HG03280 (cell line): ENCODE results near the gene MYLK.

Experiments
- ATAC-seq: cut with Tn5 transposase; IDR thresholded peaks from one replicate; pipeline ENCODE4 v1.9.1; 2021; ENCODE audit warnings: mild to moderate bottlenecking, moderate library complexity; ENCODE audit not compliant: unreplicated experiment

MYLK gene

DNA sequence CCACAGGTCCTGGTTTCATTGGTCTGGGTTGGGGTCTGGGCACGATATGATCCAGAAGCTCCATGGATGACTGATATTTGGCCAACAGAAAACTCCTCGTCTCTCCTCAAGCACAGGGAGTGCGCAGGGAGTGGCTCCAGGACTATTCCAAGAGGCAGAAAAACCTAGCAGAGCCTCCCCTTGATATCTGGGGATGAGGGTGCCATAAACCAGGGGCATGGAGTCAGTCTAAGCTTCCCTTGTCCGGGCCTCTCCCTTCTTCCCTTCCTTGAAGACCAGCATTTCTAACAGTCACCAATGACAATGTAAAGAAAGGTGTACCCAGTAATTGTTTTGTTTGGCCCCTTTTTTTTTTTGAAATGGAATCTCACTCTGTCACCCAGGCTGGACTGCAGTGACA, 199.9 kb downstream of the MYLK start:
- no peak for ATAC-seq

DNA sequence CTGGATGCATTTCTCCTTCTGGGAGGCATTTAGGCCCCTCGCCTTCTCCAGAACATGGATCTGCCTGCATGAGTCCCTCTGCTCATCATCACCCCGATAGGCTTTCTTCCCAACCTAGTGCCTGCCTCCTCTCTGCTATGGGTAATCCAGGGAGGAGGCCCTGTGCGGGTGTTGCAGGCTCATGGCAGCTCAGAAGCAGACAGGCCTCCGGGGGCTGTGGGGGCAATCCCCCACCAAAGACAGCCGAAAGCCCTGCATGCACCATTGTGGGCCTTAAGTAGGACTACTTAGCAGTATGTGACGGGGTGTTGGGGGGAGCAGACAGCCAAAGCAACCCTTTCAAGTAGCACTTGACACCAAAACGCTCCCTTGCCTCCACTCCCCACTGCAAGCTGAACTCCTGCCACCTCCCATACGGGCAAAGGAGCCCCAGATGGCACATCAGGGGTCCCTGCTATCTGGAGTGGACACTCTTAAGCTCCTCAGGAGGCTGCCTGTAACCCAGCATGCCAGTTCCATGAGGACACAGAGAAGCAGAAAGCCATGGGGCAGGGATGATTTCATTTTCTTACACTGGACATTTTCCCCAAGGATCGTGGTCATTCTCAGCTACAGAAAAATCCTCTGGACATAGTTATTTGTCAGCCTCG, 200.5 kb downstream of the MYLK start:
- ATAC-seq = no peak

DNA sequence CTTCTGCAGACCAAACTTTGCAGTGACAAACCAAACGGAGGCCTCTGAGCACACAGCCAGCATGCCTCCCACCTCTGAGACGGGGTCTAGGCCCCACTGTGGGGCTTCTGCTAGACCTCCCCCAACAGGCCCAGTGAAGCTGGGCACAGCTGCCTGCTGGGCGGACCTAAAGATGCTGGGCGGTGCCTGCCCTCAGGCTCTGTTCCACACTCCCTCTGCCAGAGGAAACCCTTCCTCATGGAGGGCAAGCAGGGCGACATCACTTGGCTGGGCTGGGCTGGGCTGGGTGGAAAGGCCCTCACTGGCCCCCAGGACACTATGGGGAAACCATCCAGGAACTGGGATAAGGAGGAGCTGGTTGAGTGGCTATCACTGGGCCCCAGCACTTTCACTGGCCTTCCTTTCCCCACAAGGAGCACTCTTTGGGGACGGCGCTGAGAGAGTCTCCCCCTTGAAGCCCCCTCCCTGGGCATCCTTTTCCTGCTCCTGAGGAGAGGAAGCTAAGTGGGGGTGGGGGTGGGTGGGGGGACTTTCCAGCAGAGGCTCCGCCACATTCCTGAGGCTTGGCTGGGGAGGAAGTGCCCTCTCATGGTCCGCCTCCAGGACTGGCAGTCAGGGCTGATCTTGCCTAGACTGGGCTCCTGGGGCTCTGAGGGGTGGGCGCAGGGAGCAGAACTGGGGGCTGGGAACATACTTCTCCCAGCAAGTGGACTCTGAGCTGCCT, 201.2 kb downstream of the MYLK start:
- no peak for ATAC-seq

DNA sequence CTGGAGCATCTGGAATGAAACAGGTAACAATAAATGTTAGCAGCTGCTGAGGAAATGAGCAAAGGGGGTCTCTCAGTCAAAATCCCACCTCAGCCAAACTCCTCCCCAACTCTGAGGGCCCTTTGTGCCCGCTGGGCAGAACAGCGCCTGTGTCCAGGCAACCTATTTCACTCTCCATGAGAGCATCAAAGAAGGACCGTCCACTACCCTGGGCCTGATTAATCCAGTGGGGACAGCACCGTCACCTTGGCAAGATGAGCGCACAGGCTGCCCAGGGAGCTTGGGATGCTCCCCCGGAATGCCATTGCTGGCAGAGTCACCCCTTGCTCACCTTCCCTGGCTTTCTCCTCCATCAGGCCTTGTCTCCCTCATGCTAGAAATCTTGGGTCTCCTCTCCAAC, 201.8 kb downstream of the MYLK start:
- no peak for ATAC-seq

DNA sequence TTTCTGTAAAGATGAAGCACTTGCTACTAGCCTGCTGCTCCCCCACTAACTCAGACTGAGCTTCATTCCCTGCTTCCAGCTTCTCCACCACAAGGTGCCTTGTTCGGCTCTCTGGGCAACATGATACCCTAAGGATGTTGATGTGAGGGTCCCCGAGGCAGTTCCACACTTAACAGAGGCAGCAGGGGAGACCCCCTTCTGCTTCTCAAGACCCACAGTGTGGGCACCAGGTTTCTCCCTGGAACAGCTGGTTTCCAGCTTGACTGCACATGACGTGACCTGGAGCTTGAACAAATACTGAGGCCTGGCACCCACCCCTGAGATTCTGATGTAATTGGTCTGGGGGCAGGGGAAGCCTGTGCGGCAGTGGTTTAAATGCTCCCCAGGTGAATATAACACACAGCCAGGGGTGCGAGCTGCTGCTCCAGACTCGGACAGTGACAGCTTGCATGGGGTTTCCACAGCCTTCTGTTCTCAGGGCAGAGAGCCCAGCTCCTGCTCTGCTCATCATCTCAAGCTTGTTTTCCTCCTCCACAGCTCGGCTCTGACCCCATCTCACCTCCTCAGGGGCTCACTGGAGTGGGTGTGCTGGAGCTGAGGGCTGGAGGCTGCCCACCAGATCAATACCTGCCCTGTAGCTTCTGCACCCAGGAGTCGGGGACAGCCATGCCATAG, 204.3 kb downstream of the MYLK start:
- ATAC-seq = no peak

DNA sequence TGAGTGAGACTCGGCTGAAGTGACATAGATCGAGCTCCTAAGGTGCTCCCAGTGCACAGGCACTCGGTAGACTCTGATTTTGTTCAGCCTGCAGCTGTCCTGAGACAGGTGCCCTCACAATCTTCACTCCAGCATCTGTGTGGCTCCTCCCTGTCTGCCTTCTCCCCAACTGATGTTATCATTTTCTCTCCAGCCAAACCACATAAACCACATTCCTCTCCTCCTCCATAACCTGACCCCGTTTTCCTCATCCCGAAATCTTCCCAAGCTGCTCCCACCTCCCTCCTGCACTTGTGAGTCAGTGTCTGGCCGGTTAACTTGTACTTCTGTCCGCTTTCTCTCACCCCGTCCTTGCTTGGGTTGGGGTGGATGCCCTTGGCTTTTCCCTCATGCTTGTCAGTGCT, 206.0 kb downstream of the MYLK start:
- no peak for ATAC-seq

DNA sequence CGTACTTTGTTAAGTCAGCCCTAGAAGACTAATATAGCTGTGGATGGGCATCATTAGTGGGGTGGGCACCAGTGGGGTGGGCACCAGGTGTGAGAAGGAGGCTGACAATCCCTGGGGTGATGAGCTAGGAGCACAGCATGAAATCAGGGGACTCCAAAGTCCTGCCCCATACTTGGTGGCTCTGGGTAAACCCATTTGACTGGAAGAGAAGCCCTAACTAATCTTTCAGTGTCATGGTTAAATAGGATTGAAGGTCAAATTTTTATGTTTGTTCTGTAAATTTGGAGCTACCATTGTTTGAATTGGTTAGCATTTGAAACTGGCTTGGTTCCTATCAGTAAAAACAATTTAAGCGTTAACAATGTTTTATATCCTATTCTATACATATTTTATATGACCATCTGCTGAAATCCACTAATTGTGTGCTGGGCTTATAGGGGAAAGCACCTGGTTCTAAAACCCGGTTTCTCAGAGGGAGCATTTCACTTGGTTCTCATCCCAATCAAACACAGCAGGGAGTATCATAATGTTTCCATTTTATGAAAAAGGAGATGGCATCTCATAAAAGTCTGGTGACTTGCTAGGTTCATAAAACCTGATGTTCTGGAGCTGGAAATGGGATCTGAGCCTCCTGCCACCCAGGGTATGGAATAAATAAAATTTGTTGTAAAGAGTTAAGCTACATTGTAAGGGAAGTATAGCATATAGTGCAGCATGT, 211.5 kb downstream of the MYLK start:
- no peak for ATAC-seq

DNA sequence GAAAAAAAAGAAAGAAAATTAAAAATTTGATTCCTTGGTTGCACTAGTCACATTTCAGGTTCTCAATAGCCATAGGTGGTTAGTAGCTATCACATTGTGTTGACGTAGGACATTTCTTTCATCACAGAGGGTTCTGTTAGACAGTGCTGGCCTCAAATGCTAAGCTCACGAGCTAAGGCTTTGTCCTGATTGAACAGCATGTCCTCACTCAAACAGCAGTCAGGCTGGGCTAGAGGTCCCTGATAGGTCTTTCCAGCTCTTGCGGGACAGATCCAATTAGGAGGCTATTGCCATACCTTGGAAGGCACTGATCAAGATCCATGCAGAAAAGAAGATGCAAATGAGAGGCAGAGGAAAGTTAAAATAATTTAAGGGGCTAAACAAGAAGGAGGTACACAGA, 213.4 kb downstream of the MYLK start:
- ATAC-seq = no peak

DNA sequence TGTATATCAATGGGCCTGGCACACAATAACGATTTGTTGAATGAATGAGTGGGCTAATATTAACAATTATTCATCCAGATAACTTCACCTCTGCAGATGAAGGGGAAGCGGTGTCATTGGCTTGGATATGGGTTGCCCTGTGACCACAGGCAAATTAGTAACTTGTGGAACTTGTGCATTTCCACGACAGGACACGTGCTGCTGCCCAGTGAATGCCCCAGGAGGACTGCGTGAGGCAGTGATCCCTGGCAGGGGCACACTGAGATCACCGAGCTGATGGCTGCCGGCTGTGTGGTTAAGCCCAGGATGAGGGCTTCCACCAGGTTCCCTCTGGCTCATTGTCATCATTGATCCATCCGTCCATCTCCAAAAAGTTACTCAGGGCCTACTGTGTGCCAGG, 215.2 kb downstream of the MYLK start:
- no peak for ATAC-seq

DNA sequence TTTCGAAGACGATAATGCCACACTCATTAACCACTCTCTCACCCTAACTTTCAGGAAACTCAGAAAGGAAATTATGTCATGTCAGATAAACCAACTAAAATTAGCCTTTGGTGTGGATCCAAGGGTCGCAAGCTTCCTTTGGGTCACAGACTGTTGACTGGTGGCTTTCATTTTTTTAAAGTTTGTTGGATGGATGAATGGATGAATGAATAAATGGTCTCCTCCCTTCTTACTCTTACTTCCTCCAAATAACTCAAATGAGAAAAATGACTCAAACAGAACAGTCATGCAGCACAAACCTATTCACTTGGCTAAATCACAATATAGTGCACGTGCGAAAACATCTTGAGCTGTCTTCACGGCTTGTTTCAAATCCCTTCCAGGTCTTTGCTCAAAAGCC, 216.3 kb downstream of the MYLK start:
- no peak for ATAC-seq

DNA sequence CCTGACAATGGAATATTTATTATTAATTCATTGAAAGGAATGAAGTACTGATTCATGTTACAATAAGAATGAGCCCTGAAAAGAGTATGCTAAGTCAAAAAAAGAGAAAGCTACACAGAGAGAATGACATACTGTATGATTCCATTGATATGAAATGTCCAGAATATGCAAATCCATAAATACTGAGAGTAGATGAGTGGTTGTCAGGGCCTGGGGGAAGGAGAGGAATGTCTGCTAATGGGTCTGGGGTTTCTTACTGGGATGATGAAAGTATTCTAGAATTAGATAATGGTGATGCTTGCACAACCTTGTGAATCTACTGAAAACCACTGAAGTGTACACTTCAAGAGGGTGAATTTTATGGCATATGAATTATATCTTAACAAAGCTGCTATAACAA, 219.4 kb downstream of the MYLK start:
- no peak for ATAC-seq

DNA sequence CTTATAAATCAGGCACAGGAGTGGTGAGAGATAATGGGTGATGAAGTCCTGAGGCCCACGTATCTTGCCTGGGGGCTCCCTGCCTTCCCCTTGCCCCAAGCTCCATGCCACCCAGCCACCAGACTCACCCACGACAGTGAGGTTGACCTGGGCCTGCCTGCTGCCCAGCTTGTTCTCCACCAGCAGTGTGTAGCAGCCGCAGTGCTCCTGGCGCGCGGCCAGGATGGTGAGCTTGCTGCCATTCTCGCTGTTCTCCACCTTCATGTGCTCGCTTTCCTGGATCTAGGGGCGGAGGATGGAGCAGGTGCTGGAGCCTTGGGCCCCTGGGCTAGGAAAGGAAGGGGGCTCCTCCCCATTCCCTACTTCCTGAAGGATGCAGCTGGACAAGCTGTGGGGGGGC, 220.2 kb downstream of the MYLK start:
- ATAC-seq = no peak

DNA sequence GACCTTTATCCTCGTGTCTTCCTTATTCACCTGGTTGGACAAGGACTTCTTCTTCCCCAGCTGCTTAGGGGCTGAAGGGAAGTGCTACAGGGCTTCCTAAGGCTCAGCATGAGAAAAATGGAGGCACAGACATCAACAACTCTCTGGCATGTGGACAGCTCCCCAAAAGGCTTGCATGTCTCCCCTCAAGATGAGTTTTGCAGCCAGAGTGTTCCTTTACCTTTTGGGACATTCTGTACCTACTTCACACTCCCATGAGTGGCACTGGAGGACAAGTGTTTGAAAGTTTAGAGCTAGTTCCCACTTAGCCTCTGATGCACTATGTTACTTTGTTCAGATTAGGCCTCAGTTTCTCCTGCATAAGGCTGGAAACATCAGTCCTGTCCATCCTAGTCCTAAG, 222.2 kb downstream of the MYLK start:
- ATAC-seq = no peak

DNA sequence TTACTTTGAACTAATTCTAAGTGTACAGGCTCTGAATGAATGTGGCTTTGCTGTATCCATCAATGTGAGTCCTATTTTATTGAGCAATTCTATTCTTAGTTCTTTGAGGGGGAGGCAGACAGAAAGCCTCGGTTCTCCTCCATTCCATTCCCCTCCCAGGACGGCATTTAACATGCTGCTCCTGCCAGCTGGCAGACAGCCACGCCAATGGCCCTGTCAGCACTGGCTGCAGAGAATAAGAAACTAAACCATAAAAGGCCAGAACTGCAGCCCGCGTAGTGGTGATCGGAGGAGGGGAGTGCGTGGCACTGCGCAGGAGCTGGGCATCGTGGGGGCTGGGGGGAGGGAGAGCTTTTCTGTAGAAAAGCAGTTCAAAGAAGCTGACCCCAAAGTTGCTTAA, 223.2 kb downstream of the MYLK start:
- ATAC-seq = no peak

DNA sequence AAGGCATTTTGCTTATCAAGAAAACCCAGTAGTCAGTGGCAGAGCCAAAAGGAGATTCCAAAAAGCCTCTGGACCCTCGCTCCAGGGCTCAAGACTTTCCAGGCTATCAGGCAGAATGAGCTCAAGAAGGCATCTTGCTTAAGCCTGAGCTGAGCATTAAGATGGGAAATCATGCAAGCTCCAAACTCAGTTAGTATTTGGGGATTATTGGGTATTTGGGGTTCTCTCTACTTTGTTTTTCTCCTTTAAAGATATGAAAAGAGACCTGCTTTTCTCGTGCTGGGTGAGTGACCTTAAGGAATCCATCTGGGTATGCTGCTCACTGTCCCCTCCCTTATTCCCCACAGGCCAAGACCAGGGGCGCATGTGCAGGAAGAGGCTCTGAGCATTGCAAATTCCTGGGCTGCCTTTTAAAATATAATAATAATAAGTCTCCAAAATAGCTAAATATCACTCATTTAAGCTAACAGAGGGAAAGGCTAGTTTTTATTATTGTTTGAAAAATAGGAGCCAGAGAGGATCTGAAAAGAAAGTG, 223.9 kb downstream of the MYLK start:
- ATAC-seq = no peak

DNA sequence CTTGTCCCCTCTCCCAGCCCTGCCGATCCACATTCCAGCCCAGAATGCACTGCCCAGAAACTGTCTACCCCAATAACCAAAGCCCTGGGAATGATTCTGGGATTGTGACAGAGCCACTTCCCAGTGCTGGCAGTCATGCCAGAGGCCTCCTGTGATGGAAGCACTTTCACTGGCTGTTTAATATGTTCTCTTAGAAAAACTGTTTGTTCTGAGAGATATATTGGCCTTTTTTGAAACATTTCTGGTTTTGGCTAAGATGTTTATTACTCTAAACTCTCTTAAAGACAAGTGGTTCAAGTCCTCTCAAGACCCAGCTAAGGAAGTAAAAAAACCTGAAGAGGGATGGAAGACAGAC, 225.3 kb downstream of the MYLK start:
- no peak for ATAC-seq

DNA sequence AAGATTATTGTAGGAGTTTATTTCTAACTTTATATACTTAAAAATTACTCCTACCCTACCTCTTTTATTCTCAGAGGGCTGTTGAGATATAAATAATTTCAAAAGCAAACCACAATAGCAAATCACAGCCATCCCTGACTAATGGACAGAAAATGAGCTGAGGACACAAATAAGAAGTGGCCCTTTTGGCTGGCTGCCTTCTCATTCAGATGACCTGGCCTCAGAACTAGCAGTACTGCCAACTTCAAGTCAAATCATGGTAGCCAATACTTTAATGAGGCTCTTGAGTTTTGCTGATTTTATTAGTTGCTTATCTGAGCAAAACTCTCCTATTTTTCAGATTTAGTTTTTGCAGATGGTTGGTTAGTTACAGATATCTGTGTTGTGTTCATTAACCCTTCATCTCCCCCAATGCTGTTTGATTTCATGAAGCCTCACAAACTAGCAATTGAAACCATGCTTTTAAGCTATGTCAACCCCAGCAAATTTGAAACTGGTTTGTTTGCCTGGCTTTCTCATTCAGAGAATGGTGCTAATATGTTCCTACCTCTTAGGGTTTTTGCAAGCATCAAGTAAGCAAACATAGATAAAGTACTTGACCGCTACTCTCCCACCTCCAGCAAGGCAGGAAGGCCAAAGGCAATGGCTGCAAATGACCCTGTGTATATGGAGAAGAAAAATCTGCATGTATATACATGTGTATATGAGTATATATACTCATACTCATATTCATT, 225.8 kb downstream of the MYLK start:
- ATAC-seq = no peak

DNA sequence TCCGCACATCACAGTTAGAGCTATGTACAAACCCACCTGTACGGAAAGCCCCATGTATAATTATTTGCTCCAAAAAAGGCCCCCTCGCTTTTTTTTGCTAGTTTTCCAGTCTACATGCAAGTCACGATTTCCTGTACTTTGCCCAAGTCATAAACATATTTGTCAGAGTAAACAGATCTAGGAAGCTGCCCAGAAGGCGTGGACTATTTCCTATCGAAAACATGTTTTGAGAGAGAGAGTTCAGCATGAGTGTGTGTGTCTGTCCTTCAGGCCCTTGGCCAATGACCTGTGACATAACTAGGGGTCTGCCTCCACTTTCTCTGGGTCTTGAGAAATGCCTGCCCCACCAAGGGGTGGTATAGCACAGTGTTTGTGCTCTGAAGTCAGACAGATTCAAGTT, 226.6 kb downstream of the MYLK start:
- ATAC-seq = no peak

DNA sequence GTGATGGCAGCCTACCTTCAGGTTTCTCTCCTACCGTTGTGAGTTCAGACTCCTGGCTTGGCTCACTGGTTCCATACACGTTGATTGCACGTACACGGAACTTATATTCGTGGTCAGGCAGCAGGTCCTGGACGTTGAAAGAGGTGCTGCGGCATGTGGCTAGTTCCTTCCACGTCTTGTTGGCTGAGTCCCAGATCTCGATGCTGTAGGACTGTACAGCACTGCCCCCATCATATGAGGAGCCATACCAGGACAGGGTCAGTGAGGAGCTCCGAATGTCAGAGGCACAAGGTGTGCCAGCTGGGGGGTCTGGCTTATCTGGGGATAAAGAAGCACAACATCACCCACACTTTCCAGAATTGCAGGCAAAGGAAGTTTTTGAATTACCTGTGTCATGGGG, 227.0 kb downstream of the MYLK start:
- ATAC-seq = no peak

DNA sequence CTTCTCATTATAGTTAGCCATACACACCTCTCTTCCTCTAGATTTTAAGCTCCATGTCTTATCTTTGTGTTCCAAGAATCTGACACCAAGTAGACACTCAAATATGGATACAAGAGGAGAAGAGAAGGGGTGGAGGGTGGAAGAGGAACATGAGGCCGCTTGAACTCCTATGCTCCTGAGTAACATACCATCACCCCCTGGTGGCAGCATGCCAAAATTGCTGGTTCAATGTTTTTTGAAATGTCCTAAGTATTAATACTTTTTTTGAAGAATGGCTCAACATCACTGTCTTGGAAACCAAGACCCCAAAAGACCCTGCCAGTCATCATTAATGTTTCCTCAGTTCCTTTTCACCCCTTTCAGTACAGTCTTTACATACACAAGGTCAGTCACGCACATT, 227.4 kb downstream of the MYLK start:
- no peak for ATAC-seq

DNA sequence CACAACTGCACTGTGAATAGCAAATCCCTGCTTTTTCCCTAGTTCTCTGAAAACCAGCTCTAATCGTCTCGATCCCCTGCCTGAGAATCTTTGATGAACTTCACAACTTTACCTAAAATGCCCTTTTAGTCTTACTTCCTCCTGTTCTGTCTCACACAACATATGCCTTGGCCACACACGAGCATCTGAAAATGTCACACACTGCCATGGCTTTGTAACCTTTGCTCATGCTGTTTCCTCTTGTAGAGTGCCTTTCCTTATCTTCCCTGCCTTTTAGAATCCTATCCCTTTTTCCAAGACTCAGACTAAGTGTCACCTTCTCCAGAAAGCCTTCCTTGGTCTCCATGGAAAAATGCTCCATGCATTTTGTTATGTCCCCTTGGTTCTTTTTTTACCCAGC, 227.9 kb downstream of the MYLK start:
- no peak for ATAC-seq
